Transverse colon (tissue), 4 donors: ENCODE data around the gene FGGY. TPM values are rescaled to one million over a fixed set of nuclear protein-coding genes. Genes with fewer than 3 reads are reported as not detected.

Experiments used
- DNase-seq: peaks from one replicate; pipeline ENCODE4 v3.0.0-alpha.2; 2019
- H3K27ac ChIP-seq, 4 donors: fragments of 200-600 bp; sonication (generic); 2 replicates each; pipeline ENCODE4 v1.5.1; 2016 to 2018; ENCODE audit warnings: inconsistent platforms in 4 of 4
- H3K27me3 ChIP-seq: fragments of 200-600 bp; sonication (generic); 2 replicates; pipeline ENCODE4 v1.5.1; 2017; ENCODE audit warnings: inconsistent platforms
- H3K36me3 ChIP-seq, 4 donors: fragments of 200-600 bp; sonication (generic); 2 replicates each; pipeline ENCODE4 v1.5.1; 2017 to 2019; ENCODE audit warnings: inconsistent platforms in 4 of 4
- H3K4me1 ChIP-seq, 4 donors: fragments of 200-600 bp; sonication (generic); 2 replicates each; pipeline ENCODE4 v1.5.1; 2017 to 2020; ENCODE audit warnings: inconsistent platforms in 4 of 4
- H3K4me3 ChIP-seq, 4 donors: fragments of 200-600 bp; sonication (generic); 1 replicate in 1 of 4; 2 replicates in 3 of 4; pipeline versions ENCODE4 v1.5.1 to v1.6.1; 2017 to 2019; ENCODE audit warnings: inconsistent platforms in 4 of 4
- H3K9me3 ChIP-seq, 2 donors: fragments of 200-600 bp; sonication (generic); 2 replicates each; pipeline ENCODE4 v1.5.1; 2017 to 2019; ENCODE audit warnings: inconsistent platforms in 2 of 2
- EP300 ChIP-seq: sonication (generic); formaldehyde crosslinking; IDR thresholded peaks from one replicate; pipeline ENCODE4 v1.6.1; 2017; ENCODE audit warnings: antibody characterized with exemption, low read depth
- POLR2A ChIP-seq: fragments of 450-650 bp; IDR thresholded peaks from one replicate; pipeline ENCODE4 v1.6.1; 2016; ENCODE audit warnings: antibody characterized with exemption, mild to moderate bottlenecking, moderate library complexity
- POLR2AphosphoS5 ChIP-seq, 3 donors: sonication (generic); formaldehyde crosslinking; IDR thresholded peaks; one replicate each; pipeline ENCODE4 v1.6.1; 2016; ENCODE audit warnings: antibody characterized with exemption in 3 of 3
- WGBS, 2 donors: methylation state at CpG; one replicate each; pipeline ENCODE4 v1.1.5; 2018; ENCODE audit warnings: low coverage in 1 of 2; 5-methylcytosine and 5-hydroxymethylcytosine counted together
- in situ Hi-C, 4 donors: fragments of 200-750 bp; cut with MboI; loops; one replicate each; pipeline versions ENCODE4 v1.15.0 to v1.15.1; 2017; ENCODE audit warnings: low sequenced_read_pairs in 3 of 4, low pct_ligation_motif_present in 1 of 4, low pct_unique_long_range_greater_than_20kb in 1 of 4
- intact Hi-C: fragments of 100-400 bp; cut with DNase I; formaldehyde crosslinking; loops from one replicate; pipeline ENCODE4 v1.15.1; 2023; ENCODE audit warnings: low total_unique reads
- total RNA-seq, 4 donors: library from RNA; depleted of rRNA; stranded (reverse); fragments of >200 nt; gene quantifications; one replicate each; pipeline ENCODE4 v1.1.0, GENCODE V29; 2016
- TF ChIP-seq, protein P1 (sequence below), 5 experiments: fragments of 200-600 bp in 3 of 5; fragments of 450-650 bp in 2 of 5; sonication (generic) in 3 of 5; IDR thresholded peaks; 1 replicate in 2 of 5; 2 replicates in 3 of 5; pipeline ENCODE4 v1.5.1; 2016 to 2017; ENCODE audit warnings: antibody characterized with exemption in 5 of 5, inconsistent platforms in 3 of 5, mild to moderate bottlenecking in 2 of 5, moderate library complexity in 1 of 5

FGGY gene
- total RNA-seq, 4 donors from 2014 or later, result 18.2 to 97.7 (median 27.1) TPM

DNA sequence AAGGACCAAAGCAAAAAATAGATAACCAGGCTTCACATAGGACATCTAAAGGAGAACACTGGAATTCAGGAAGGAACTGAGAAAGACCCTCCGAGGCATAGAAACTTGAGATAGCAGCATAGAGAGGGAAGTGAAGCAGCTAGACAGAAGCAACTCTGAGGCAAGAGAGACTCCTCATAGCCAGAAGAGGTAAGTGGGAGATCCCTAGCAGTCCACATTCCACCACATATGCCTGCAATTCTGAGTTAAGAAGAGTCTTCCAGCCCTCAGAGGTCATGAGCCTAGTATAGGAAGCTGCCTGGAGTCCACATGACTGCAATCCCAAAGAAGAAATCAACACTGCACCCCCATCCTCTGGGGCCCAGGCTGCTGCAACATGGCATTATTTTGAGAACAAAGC is 13.9 kb upstream of the FGGY start:
- H3K27ac ChIP-seq, result no peak overlapping the region
- H3K9me3 ChIP-seq, result no peaks in the 10 kb centered on the region
- H3K27me3 ChIP-seq, result no peaks in the 10 kb centered on the region
- intact Hi-C loops, result no loop called here
- no peaks in the 10 kb centered on the region for H3K36me3 ChIP-seq
- no peak overlapping the region for H3K4me3 ChIP-seq
- no peak for TF ChIP-seq POLR2A
- TF ChIP-seq, protein P1, sequence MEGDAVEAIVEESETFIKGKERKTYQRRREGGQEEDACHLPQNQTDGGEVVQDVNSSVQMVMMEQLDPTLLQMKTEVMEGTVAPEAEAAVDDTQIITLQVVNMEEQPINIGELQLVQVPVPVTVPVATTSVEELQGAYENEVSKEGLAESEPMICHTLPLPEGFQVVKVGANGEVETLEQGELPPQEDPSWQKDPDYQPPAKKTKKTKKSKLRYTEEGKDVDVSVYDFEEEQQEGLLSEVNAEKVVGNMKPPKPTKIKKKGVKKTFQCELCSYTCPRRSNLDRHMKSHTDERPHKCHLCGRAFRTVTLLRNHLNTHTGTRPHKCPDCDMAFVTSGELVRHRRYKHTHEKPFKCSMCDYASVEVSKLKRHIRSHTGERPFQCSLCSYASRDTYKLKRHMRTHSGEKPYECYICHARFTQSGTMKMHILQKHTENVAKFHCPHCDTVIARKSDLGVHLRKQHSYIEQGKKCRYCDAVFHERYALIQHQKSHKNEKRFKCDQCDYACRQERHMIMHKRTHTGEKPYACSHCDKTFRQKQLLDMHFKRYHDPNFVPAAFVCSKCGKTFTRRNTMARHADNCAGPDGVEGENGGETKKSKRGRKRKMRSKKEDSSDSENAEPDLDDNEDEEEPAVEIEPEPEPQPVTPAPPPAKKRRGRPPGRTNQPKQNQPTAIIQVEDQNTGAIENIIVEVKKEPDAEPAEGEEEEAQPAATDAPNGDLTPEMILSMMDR (IDR thresholded peaks at IDR 0.05), result no peak
- no peak for TF ChIP-seq POLR2AphosphoS5 (IDR thresholded peaks at IDR 0.05)
- TF ChIP-seq EP300, result no peak
- WGBS, 2 donors, result 63 to 91% methylated on average over 1 of the region's 1 CpG
- no peak for DNase-seq
- H3K4me1 ChIP-seq, result no peaks in the 10 kb centered on the region
- in situ Hi-C loops, result loop anchor here in 2 of 4 donors (25.0 kb wide), 3 partner anchors 371 to 546 kb away; partner anchors contain the start of gene JUN (in 1 of the 2)

- intact Hi-C loops (no loop called here), in situ Hi-C loops (loop anchor here in 2 of 4 donors (25.0 kb wide), 3 partner anchors 373 to 548 kb away; partner anchors contain the start of gene JUN (in 1 of the 2))
- WGBS, 2 donors, result 54 to 57% methylated on average over 4 of the region's 4 CpGs
- no peaks in the 10 kb centered on the region for H3K9me3 ChIP-seq
- no peaks in the 10 kb centered on the region for H3K27me3 ChIP-seq
- no peak for DNase-seq
- no peak overlapping the region for H3K4me3 ChIP-seq
- no peaks in the 10 kb centered on the region for H3K4me1 ChIP-seq
- TF ChIP-seq POLR2A (no peak), POLR2AphosphoS5 (IDR thresholded peaks at IDR 0.05) (no peak), EP300 (no peak)
- TF ChIP-seq, protein P1 (IDR thresholded peaks at IDR 0.05), result no peak
- no peak overlapping the region for H3K27ac ChIP-seq
- no peaks in the 10 kb centered on the region for H3K36me3 ChIP-seq
Observed at GRCh38 chr1:59285691-59286090, 11.2 kb upstream of the FGGY start.

DNA sequence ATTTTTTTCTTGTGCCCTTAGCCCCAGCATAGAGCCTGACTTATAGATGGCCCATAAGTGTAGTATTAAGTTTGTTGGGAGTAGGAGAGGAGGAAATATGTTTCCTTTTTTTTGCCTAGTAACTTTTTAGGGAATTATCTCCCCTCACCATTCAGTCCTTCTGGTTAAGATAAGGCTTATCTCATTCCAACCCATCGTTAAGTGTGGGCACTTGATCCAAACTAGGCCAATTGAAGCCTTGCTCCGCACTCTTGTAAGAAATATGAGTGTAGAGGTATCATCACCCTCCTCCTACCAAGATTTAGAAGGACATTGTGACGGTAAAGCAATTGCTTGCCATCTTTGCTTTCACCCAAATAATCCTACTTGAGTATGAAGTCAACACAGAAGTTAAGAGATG is 8.8 kb upstream of the FGGY start:
- Histone ChIP-seq H3K27ac (no peak overlapping the region), H3K36me3 (no peaks in the 10 kb centered on the region), H3K9me3 (no peaks in the 10 kb centered on the region), H3K27me3 (no peaks in the 10 kb centered on the region), H3K4me3 (no peak overlapping the region), H3K4me1 (no peaks in the 10 kb centered on the region)
- in situ Hi-C loops (loop anchor here in 2 of 4 donors (25.0 kb wide), 3 partner anchors 376 to 551 kb away; partner anchors contain the start of gene JUN (in 1 of the 2)), intact Hi-C loops (no loop called here)
- WGBS, 2 donors, result 85 to 89% methylated on average over 3 of the region's 3 CpGs
- TF ChIP-seq EP300 (no peak), POLR2A (no peak), POLR2AphosphoS5 (IDR thresholded peaks at IDR 0.05) (no peak)
- TF ChIP-seq, protein P1 (IDR thresholded peaks at IDR 0.05), result no peak
- no peak for DNase-seq

DNA sequence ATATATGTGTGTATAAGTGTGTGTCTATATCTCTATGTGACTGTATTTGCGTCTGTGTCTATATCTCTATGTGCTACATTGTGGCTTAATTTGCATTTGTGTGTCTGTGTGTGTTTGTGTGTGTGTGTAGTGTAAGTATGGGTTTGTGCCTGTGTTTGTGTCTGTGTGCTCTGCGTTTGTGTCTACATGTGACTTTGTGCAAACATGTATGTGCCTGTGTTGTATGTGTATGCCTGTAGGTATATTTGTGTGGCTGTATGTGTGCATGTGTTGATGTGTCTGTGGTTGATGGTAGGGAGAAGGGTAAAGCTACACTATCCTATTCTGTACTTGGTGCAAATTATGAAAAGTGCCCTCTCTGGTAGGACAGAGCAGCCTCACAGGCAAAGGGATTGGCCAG is 7.3 kb upstream of the FGGY start:
- Histone ChIP-seq H3K4me3 (no peak overlapping the region), H3K4me1 (no peaks in the 10 kb centered on the region), H3K27ac (no peak overlapping the region), H3K9me3 (no peaks in the 10 kb centered on the region), H3K36me3 (no peaks in the 10 kb centered on the region), H3K27me3 (no peaks in the 10 kb centered on the region)
- no peak for DNase-seq
- WGBS, 2 donors, result 95 to 100% methylated on average over 2 of the region's 2 CpGs
- TF ChIP-seq POLR2A (no peak), EP300 (no peak), POLR2AphosphoS5 (IDR thresholded peaks at IDR 0.05) (no peak)
- TF ChIP-seq, protein P1 (IDR thresholded peaks at IDR 0.05), result no peak
- intact Hi-C loops, result no loop called here
- in situ Hi-C loops, result loop anchor here in 2 of 4 donors (25.0 kb wide), 3 partner anchors 377 to 552 kb away; partner anchors contain the start of gene JUN (in 1 of the 2)
